Measurements from ENCODE around the gene TCF7. TPM values are rescaled to one million over a fixed set of nuclear protein-coding genes. Genes with fewer than 3 reads are reported as not detected.

Gene TCF7
- total RNA-seq, 1 donor from 2014 or later, result 0.67 TPM

GRCh38 chr5:134091626-134092121, 22.8 kb upstream of the TCF7 start:
- no peak for DNase-seq (ENCODE audit: extremely low spot score, unreplicated experiment)
- H3K36me3 Mint-ChIP-seq (ENCODE audit: unreplicated experiment), result no peaks in the 10 kb centered on the region
- peaks cover 18% of the 10 kb centered on the region for H3K27me3 Mint-ChIP-seq (ENCODE audit: unreplicated experiment)
- no peak for TF ChIP-seq CTCF (IDR thresholded peaks at IDR 0.05)
- H3K27ac Mint-ChIP-seq (ENCODE audit: unreplicated experiment), result no peak overlapping the region
- H3K4me1 Mint-ChIP-seq (ENCODE audit: unreplicated experiment), result peaks cover 2% of the 10 kb centered on the region
- H3K9me3 Mint-ChIP-seq (ENCODE audit: unreplicated experiment), result no peaks in the 10 kb centered on the region
- H3K4me3 Mint-ChIP-seq (ENCODE audit: unreplicated experiment), result no peak overlapping the region

DNA sequence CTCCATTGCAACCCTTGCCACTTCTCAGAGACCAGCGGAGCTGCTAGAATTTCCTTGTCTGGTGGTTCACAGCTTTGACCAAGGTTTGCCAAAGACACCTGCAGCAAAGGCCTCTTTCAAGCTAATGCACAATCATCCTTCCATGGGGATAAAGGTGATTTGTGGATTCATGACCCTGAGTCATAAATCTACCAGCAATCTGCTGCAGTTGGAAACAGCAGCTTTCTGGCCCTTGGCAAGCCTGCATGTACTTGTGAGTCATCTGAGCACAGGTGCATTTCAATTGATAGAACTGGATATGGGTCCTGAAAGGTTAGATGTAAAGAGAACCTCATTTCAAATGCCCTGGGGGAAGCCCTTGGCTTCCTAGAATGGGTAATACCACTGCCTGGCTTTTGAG, 21.6 kb upstream of the TCF7 start:
- Mint-ChIP-seq H3K36me3 (ENCODE audit: unreplicated experiment) (no peaks in the 10 kb centered on the region), H3K27ac (ENCODE audit: unreplicated experiment) (no peak overlapping the region), H3K9me3 (ENCODE audit: unreplicated experiment) (no peaks in the 10 kb centered on the region), H3K4me3 (ENCODE audit: unreplicated experiment) (no peak overlapping the region), H3K4me1 (ENCODE audit: unreplicated experiment) (peaks cover 2% of the 10 kb centered on the region), H3K27me3 (ENCODE audit: unreplicated experiment) (peaks cover 23% of the 10 kb centered on the region)
- TF ChIP-seq CTCF (IDR thresholded peaks at IDR 0.05), result no peak
- DNase-seq (ENCODE audit: extremely low spot score, unreplicated experiment), result no peak

- Mint-ChIP-seq H3K4me3 (ENCODE audit: unreplicated experiment) (no peak overlapping the region), H3K9me3 (ENCODE audit: unreplicated experiment) (no peaks in the 10 kb centered on the region), H3K27me3 (ENCODE audit: unreplicated experiment) (peaks cover 23% of the 10 kb centered on the region)
Measured at GRCh38 chr5:134093351-134093750, 21.1 kb upstream of the TCF7 start.

GRCh38 chr5:134095293-134095692, 19.2 kb upstream of the TCF7 start:
- Mint-ChIP-seq H3K27ac (ENCODE audit: unreplicated experiment) (no peak overlapping the region), H3K36me3 (ENCODE audit: unreplicated experiment) (no peaks in the 10 kb centered on the region), H3K4me1 (ENCODE audit: unreplicated experiment) (peaks cover 4% of the 10 kb centered on the region), H3K27me3 (ENCODE audit: unreplicated experiment) (peaks cover 20% of the 10 kb centered on the region), H3K4me3 (ENCODE audit: unreplicated experiment) (no peak overlapping the region), H3K9me3 (ENCODE audit: unreplicated experiment) (no peaks in the 10 kb centered on the region)
- TF ChIP-seq CTCF (IDR thresholded peaks at IDR 0.05), result no peak
- DNase-seq (ENCODE audit: extremely low spot score, unreplicated experiment), result no peak

More at GRCh38 chr5:134093351-134093750, 21.1 kb upstream of the TCF7 start:
- DNase-seq (ENCODE audit: extremely low spot score, unreplicated experiment), result no peak
- Mint-ChIP-seq H3K4me1 (ENCODE audit: unreplicated experiment) (peaks cover 2% of the 10 kb centered on the region), H3K27ac (ENCODE audit: unreplicated experiment) (no peak overlapping the region), H3K36me3 (ENCODE audit: unreplicated experiment) (no peaks in the 10 kb centered on the region)
- no peak for TF ChIP-seq CTCF (IDR thresholded peaks at IDR 0.05)

- Mint-ChIP-seq H3K27me3 (ENCODE audit: unreplicated experiment) (peaks cover 15% of the 10 kb centered on the region), H3K27ac (ENCODE audit: unreplicated experiment) (no peak overlapping the region), H3K4me3 (ENCODE audit: unreplicated experiment) (no peak overlapping the region), H3K36me3 (ENCODE audit: unreplicated experiment) (no peaks in the 10 kb centered on the region), H3K9me3 (ENCODE audit: unreplicated experiment) (no peaks in the 10 kb centered on the region), H3K4me1 (ENCODE audit: unreplicated experiment) (peaks cover 10% of the 10 kb centered on the region)
- no peak for TF ChIP-seq CTCF (IDR thresholded peaks at IDR 0.05)
- DNase-seq (ENCODE audit: extremely low spot score, unreplicated experiment), result no peak
Measured at GRCh38 chr5:134095887-134096589, 18.4 kb upstream of the TCF7 start.
